EH (cell line): ENCODE results near the gene KCNJ6.

ENCODE experiments used
- DNase-seq: peaks from one replicate; pipeline ENCODE4 v3.0.0-alpha.2; 2015; ENCODE audit warnings: low read depth

KCNJ6 gene

DNA sequence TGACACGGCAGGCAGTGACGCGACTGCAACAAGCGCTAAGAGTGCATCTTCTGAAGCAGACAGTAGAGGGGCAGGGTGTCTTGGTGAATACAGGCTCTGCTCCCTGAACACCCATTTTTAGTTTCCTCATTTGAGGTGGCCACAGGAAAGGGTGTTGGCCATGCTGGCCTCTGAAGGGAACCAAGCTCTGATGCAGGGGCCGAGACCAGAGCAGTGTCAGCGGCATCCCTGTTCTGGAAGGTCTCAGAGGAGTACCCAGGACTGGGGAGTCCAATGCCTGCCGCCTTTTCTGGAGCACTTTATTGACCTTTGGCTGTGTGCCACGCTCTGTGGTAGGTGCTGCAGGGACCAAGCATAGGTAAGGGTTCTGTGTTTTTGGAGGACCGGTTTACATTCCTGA lies 100.4 kb downstream of the KCNJ6 start:
- DNase-seq = no peak

DNA sequence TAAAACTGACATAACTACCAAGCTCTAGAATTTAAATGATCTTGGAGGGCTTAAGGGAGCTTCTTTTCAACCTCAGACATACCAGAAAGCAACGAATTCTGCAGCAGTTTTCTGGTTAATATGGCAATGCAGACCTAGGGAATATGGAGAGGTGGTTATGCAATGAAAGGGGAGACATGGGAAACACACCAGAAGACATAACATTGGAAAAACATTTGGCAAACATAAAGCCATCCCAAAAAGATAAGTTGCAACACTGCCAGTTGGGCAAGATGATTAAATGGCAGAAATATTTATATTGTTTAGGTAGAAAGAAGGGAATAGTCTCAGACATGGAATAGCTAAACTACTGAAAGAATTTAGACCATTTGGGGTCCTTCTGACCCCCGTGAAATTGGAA lies 104.5 kb downstream of the KCNJ6 start:
- peak; percentile 54 for DNase-seq

DNA sequence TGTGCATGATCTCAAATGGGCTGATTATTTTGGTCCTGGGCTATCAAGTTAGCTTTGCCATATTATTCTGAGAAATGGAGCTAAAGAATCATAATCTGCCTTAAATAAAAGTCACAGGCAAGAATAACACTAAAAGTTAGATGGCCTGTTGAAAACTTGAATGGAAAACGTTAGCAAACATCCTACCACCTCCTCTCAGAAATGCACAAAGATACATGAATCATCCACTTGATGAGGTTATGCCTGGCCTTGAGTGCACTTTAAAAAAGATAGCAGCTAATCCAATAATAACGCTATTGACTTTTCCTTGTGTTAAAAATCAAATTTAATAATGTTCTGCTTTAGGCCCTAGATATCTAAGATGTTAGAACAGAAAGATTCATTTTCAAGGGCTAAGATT lies 108.0 kb downstream of the KCNJ6 start:
- no peak for DNase-seq

DNA sequence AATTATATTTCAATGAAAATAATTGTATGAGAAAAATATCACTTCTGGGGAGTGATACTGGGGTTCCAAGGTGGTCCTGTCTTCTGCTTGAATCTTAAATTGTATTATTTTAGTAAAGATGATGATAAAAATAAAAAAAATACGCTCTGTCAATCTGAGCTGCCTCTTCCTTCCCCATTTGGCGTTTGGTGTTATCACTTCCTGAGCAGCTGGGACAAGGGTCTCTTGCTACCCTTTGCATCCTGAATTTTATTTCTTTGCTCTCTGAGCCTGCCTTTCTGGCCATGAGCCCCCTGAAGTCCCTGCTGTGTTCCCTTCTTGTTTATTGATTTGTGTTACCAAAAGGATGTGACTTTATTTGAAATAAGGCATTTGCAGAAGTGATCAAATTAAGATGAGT lies 111.0 kb downstream of the KCNJ6 start:
- no peak for DNase-seq

DNA sequence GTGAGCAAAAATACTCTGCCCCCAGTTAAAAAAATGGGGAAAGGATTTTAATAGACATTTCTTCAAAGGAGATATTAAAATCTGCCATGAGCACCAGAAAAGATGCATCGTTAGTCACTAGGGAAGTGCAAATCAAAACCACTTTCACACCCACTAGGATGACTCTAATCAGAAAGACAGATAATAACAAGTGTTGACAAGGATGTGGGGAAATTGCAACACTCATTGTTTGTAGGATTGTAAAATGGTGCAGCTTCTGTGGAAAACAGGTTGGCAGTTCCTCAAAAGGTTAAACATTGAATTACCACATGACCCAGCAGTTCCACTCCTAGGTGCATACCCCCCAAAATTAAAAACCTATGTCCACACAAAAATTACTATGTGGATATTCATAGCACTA lies 112.3 kb downstream of the KCNJ6 start:
- no peak for DNase-seq

DNA sequence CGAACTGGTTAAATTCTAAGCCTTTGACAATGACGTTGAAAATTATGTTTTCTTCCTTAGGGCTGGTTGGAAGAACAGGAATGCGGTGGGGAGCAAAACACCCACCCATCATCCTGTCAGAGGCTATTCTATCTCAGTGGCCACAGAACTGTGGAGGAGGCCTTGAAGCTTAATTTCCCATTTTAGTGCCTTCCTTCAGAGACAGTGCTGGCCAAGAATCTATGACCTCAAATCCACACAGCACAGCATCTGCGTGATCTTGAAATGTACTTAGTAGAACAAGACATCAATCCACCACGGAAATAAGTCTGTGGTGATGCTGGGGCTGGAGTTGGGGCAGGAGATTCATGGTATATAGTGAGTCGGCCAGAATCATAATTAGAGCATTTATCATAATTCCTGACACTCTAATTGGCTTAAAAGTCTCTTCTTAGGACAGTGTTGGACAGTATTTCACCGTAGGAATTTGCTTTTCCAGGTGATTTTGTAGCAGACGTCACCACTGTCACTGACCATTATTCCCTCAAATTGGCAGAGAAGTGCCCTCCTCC lies 113.1 kb downstream of the KCNJ6 start:
- no peak for DNase-seq

DNA sequence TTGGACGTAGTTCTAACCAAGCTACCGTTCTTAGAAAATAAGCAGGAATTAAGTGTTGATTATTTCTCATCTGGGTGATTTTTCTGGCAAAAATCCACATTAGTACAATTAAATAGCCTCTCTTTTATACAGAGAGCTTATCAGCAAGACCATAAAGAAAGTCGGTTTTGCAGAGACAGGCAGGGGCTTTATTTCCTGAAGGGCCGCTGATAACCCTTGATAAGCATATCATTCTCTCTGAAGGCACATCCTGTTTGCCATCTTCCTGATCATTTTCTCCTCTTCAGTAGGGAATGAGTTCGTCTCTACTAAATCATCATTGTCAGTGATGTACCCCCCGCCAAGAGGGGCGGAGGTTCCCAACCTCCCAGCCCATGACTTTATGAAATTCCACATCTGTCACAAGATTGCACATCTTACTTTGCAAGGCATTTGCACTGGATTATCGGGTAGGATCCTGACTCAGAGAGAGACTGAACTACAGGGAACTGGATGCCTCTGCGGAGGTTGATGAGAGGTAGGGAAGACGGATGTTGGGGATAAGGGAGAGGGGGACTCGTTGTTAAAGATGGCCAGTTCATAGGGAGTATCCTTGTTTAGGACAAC lies 115.7 kb downstream of the KCNJ6 start:
- no peak for DNase-seq

DNA sequence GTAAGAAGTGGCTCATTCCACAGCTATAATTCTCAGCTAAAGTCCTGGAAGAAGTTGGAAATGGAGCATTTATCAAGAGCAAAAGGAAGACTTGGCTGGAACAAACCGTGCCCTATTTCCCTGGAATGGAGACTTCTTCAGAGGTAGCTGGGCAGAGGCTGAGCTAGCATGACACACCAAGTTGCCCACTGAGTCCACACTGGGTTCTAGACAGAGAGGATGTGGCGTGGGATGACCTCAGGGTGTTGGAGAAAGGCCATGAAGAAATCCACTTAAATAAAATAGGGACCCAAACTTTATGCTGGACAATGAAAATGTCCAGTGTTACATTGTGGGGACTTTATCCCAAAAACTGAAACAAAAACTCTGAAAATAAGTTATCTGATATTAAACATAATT lies 116.2 kb downstream of the KCNJ6 start:
- DNase-seq = no peak

DNA sequence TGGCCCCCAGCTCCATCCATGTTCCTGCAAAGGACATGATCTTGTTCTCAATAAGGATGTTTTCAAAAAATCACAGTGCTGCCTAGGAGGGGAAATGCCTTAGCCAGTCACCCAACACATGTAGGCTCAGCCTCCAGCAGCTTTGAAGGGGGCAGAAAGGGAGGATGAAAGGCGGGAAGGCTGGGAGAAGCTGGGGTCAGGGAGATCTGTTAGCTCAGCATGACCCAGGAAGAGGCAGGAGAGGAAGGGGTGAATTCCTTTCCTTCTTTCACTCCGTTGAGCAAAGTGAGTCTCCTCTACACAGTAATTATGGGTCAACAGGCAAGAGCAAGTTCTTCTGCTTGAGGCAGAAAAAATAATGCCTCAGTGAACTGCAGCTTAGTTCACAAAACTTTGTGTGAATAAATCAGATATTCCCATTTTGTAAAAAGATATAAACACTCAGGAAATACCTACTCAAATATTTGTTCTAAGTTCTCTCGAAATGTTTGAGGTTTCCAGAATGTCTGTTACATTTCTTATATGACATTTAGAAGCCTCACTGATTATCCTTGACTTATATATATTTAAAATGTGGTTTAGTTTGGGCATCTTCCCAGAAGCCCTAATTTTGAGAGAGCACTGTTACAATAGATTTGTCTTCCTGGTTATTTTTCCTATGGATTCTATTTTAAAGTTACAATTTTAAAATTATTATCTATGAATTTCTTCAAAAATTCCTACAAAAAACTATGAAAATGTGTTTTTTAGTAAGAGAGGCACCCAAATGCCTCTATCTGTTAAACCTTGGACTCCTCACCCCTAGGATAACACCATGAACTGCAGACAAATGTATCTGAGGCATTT lies 116.8 kb downstream of the KCNJ6 start:
- DNase-seq = peak; percentile 35

DNA sequence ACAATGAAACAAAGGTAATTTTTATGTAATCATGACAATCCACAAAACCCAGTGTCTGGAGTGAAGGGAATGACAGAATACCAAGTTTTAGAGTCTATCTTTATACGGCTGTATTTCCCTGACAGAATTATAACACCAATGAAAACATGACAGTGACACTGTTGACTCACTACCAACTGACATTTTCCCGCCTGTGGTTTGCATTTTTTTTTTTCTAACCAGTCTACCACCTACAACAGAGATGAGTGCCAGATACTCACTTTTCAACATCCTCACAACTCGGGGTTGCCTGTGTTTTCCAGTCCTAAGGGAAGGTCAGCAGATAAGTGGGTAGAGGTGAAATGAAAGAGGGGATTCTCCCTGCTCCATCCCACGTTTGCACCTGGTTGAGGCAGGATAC lies 118.9 kb downstream of the KCNJ6 start:
- DNase-seq = no peak

DNA sequence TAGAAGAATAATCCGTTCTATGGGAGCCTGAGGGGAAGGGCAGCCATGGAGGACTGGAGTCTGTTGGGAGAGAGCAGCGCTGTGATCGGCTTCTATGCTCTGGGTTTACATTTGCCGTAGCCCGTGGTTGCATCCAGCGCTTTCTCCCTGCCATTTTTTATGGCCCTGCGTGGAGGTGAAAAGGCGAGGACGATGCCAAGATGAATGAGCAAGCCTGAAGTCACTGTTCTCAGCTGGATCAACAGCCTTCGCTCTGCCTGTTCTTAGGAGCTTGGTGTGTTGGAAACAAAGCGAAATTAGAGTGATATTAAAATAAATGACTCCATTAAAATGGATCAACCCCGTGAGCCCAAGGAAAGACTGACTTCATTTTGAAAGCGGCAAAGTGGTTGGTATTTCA lies 120.2 kb downstream of the KCNJ6 start:
- DNase-seq = no peak

DNA sequence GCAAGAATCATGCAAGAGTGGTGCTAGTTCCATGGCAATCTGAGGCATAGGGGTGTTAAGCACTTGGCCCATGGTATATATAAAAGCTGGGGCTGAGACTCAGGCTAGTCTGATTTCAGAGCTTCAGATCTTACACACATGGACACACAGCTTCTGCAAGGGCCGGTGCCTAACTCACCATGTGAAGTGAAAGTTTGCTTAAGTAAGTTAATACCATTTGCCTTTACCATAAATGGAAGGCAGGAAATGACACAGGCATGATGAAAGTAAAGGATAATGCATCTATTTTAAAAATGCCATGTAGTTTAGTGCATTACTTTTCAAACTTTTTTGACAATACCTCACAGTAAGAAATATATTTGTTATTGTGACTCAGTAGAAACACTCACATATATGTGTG lies 122.6 kb downstream of the KCNJ6 start:
- peak; percentile 69 for DNase-seq

DNA sequence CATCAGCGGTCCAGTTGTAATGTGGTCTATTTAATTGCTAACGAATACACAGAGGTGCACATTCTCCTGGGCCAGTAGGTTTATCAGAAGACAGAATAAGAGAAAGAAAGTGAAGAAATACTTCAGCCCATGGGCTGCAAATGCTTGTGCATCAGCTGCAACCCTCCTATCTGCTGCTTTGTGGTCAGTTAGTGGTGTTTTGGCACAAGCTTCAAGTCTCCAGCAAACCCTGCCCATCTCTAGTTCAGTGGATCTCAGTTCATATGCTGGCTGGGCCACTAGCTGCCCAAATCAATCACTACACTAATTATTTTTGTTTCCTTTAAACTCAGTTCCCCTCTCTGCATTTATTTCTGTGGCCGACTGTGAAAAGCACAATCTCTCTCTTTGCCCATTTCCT lies 124.2 kb downstream of the KCNJ6 start:
- DNase-seq = peak; percentile 22

DNA sequence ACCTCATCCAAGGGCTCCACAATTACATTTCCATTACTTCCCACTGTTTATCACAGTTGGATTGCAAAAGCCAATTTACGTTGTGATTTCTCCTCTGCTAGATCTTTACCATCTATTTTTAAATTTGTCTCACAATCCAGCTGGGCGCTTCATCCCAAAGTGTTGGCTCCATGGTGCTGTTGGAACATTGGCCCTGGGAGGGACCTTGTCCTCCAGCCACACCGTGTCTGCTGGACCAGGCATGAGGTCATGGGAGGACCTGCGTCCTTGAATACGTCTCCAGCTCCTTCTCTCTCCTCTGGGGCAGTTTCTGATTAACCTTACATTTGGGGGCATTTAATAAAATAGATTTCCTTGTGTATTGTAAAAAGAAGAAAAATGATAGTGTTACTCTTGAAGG lies 125.4 kb downstream of the KCNJ6 start:
- DNase-seq = no peak

DNA sequence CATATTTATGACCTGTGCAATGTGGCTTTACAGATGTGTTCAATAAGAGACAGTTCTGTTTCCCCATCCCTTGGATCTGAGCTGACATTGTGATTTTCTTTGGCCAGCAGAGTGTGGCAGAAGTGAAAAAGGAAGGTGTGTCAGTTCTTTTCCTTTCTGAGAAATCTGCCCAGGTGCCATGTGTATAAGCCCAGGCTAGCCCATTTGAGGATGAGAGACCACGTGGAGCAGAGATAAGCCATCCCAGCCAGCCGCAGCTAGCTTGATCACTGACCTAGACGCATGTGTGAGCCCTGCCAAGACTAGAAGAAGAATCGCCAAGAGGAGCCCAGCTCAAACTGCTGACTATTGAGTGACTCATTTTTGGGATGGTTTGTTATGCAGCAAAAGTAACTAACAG lies 127.8 kb downstream of the KCNJ6 start:
- no peak for DNase-seq

DNA sequence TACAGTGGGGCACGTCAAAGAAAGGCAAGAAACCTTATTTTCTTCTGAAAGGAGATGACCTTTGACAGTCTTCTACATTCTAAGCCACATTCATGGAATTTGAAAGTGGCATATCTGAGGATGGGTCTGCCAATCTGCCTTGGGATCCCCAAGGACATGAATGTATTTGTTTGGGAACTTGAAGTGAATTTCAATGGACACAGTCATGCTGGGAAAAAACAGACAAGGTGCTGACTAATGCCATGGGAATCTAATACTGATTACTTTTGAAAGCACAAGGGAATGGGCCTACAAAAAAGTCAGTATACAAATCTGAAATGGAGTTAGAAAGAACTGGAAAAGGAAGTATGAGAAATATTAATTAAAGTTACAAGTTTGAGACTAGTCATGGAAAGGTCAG lies 128.8 kb downstream of the KCNJ6 start:
- DNase-seq = peak; percentile 96

DNA sequence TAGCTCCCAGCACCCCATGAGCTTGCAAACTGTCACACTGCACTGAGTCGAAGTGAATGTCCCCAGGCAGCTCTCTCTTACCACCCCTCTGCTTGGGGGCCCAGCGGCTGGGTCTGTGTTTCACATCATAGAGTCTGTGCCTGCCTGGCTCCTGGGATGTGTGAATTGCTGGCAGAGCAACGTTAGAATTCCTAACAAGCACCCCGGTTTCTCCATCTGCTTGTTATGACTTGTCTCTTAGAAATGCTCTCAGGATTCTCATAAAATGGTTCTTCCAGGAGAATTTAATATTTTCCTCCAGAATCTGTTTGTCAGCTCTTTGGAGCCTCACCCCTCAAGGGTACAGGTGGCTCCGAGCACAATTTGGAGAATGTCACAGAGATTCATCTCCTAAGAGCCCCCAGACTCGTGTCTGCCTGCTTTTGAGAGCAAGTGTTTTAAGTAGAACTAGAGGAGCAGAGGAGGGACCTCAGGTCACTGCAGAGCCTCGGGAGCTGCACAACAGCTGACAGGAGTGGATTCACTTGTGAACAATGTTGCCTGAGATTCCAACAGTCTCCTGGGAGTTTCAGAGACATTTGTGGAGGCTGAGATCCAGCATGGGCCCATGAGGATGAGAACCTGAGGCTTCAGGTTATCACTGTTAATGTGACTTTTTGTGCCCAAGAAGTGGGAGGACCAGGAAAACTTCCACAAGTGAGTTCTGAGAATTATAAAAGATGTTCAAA lies 131.5 kb downstream of the KCNJ6 start:
- peak; percentile 58 for DNase-seq

DNA sequence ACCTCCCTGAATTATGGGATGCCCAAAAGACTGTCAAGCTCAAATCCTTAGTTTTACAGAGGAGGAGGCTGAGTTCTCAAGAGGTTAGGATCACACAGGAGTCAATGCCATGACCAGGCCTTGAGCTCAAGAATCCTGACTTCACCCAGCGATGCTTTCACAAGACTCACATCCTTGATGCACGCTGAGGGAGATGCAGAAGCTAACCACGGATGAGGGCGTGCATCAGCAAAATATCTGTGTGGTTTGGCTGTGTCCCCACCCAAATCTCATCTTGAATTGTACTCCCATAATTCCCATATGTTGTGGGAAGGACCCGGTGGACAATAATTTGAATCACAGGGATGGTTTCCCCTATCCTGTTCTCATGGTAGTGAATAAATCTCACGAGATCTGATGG lies 133.2 kb downstream of the KCNJ6 start:
- DNase-seq = peak; percentile 48

DNA sequence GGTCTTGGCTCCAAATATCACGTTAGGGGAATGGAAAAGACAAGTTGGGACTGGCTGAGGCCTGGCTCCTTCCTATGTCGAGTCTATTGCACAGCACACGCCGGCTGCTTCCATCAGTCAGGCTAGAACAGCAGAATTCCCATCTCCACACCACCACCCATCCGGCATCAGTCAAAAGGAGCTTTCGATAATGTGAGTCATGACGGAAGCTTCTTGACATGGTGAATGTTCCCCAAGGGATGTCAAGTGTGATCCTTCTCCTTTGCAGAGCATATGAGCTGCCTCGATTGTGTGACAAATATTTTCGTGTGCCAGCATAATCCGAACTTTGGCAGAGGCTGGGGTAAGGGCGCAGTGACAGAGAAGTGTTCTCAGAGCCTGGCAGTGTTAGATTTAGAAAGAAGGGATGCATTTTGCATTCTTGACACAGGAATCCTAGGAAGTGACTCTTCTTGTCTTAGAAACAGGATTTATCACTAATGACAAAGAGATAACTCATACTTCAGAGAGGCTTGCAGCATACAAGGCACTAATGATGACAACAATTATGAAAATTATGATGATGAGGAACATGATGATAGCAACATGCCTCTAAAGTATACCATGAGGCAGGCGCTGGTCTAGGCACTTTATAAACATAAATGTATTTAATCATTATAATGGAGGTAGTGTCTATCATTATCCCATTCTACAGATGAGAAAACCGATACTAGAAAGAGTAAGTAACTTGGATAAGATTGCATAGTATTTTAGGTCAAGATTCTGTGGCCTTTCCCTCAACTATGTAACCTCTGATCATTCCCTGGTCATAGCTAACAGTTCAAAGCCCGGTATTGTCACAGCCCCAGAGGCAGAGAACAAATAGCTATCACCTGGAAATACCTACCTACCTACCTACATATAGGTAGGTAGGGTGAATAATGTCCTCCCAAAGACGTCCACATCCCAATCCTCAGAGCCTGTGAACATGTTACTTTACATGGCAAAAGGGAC lies 135.0 kb downstream of the KCNJ6 start:
- DNase-seq = no peak

DNA sequence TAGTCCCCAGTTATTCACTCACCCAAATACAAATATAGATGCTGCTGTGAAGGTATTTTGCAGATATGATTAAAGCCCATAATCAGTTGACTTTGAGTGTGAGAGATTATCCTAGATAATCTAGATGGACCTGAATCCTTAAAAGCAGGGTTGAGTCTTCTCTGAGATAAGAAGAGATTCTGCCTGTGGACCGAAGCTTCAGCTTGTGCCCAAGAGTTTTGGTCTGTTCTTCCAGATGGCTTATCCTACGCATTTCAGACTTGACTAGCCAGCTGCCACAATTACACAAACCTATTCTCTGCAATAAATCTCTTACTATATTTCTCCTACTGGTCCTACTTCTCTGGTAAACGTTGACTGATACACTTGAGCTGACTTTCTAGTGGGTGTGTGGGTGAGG lies 145.1 kb downstream of the KCNJ6 start:
- no peak for DNase-seq

DNA sequence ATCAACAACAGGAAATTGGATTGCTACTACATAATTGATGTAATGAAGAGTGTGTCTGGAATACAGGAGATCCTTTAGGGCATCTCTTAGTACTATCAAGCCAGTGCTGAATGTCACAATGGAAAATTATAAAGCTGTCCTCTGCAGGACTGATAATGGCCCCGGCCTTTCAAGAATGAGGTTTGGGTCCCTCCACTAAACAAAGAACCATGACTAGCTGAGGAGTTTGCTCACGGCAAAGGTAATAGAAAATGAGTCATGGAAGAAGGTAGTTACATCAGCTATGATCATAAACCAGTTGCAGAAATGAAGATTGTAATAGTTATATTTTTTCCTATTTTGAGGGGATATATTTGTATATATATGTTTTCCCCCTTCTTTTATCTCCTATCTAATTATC lies 145.8 kb downstream of the KCNJ6 start:
- DNase-seq = no peak

DNA sequence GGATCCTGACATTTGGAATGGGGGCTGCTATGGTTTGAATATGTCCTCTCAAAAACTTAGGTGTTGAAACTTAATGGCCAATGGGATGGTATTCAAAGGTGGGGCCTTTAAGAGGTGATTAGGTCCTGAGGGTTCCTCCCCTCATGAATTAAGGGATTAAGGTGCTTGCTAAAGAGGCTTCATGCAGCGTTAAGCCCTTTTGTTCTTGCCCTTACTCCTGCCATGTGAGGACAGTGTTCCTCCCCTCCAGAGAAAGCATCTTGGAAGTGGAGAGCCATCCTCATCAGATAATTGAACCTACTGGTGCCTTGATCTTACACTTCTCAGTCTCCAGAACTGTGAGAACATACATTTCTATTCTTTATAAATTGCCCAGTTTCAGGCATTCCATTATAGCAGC lies 146.6 kb downstream of the KCNJ6 start:
- no peak for DNase-seq
